Hepatocyte (in vitro differentiated cells): Measurements from ENCODE around the gene RTTN.

ENCODE experiments used
- EZH2 ChIP-seq: fragments of 200-600 bp; sonication (generic); IDR thresholded peaks from 2 replicates; pipeline ENCODE4 v1.6.1; 2016; ENCODE audit warnings: antibody characterized with exemption, mild to moderate bottlenecking, borderline replicate concordance
- EZH2phosphoT487 ChIP-seq: fragments of 200-600 bp; sonication (generic); IDR thresholded peaks from one replicate; pipeline ENCODE4 v1.6.1; 2018; ENCODE audit warnings: antibody characterized with exemption, mild to moderate bottlenecking, low read depth, moderate library complexity; ENCODE audit not compliant: unreplicated experiment, severe bottlenecking
- TF ChIP-seq, protein P1 (sequence below): fragments of 200-600 bp; sonication (generic); IDR thresholded peaks from 2 replicates; pipeline ENCODE4 v1.5.1; 2016; ENCODE audit warnings: antibody characterized with exemption, mild to moderate bottlenecking; ENCODE audit not compliant: poor library complexity

DNA sequence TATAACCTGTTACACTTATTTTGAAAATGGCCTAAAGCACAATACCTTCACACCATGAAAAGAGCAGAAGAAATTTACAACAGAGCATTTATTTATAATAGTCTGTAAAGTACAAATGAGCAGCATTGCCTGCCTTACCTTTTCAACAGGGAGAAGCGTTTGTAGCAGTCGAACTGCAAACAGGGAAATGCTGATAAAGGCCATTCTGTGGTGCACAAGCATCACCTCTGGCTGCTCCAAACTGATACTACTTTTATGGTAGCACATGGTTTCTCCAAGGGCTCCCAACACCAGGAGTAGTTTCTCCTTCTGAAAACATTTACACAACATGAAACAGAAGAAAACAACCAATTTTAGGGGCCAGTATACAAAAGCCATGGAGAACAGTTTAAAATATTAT, 28.9 kb downstream of the RTTN start:
- TF ChIP-seq, protein P1, sequence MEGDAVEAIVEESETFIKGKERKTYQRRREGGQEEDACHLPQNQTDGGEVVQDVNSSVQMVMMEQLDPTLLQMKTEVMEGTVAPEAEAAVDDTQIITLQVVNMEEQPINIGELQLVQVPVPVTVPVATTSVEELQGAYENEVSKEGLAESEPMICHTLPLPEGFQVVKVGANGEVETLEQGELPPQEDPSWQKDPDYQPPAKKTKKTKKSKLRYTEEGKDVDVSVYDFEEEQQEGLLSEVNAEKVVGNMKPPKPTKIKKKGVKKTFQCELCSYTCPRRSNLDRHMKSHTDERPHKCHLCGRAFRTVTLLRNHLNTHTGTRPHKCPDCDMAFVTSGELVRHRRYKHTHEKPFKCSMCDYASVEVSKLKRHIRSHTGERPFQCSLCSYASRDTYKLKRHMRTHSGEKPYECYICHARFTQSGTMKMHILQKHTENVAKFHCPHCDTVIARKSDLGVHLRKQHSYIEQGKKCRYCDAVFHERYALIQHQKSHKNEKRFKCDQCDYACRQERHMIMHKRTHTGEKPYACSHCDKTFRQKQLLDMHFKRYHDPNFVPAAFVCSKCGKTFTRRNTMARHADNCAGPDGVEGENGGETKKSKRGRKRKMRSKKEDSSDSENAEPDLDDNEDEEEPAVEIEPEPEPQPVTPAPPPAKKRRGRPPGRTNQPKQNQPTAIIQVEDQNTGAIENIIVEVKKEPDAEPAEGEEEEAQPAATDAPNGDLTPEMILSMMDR = no peak
- TF ChIP-seq EZH2phosphoT487 (no peak), EZH2 (no peak)
